ENCODE results near the gene ARHGAP21. TPM values are rescaled to one million over a fixed set of nuclear protein-coding genes. Genes with fewer than 3 reads are reported as not detected.

ARHGAP21 gene
- total and polyA plus RNA-seq, 9 of the 15 experiments (the other 6 are each of a cell fraction or from before 2014, with no cell fraction given): 13.6 to 145 (median 60.8) TPM

- H3K9ac ChIP-seq (ENCODE audit: insufficient read depth in 1 of 2, low read depth in 2 of 2, low read length in 2 of 2): peak overlapping the region in 1 of 2 experiments; percentile 86; a peak in 3 of 4 replicates
- no peak overlapping the region for H2AFZ ChIP-seq (ENCODE audit: low read depth, low read length)
- H3K9me1 ChIP-seq (ENCODE audit: control insufficient read depth, insufficient read depth, low read length): peaks cover 4% of the 10 kb centered on the region
- BruUV-seq (replicated peaks): no TSS peak
- no peak for DNase-seq (ENCODE audit: extremely low read depth in 1 of 4, low spot score in 3 of 4)
- peak; percentile 40 for FAIRE-seq
- POLR2A ChIA-PET: interaction anchor here (2.0 kb wide), 1 partner anchor 10 kb away, joined by 8 read pairs; no protein-coding TSS in a partner anchor
- peaks cover 43% of the 10 kb centered on the region for H3K36me3 ChIP-seq (ENCODE audit: control insufficient read depth, insufficient read depth, low read length)
- ATAC-seq: no peak
- no peaks in the 10 kb centered on the region for H3K9me3 ChIP-seq (replicated peaks; ENCODE audit: control insufficient read depth, insufficient read depth, low read depth, low read length)
- CTCF ChIA-PET (ENCODE audit: low intra/inter-chr PET ratio): no interaction called here
- H3K4me3 ChIP-seq: peak overlapping the region; percentile 81
- H3K27me3 ChIP-seq (ENCODE audit: control insufficient read depth in 2 of 2, insufficient read depth in 2 of 2, low read length in 2 of 2): no peaks in the 10 kb centered on the region
- peaks cover 34% of the 10 kb centered on the region for H4K20me1 ChIP-seq (replicated peaks; ENCODE audit: control insufficient read depth, insufficient read depth, low read length)
- TF ChIP-seq ZFX (CRISPR knock-in tag; IDR thresholded peaks at IDR 0.05): peak; percentile 14; the same call in 1 of the 2 replicates
- no peak for TF ChIP-seq U2AF2 (optimal IDR thresholded peaks at IDR 0.05; ENCODE audit: low read depth, low read length)
- TF ChIP-seq CEBPB (tag; IDR thresholded peaks at IDR 0.05): peak; percentile 84
- TF ChIP-seq CEBPG (CRISPR knock-in tag; IDR thresholded peaks at IDR 0.05): no peak
- TF ChIP-seq CEBPG (tag; conservative IDR thresholded peaks at IDR 0.05 in 1 of 2, IDR thresholded peaks at IDR 0.05 in 1 of 2): peak; percentile 64 to 80; a peak in 3 of 4 replicates
- intact Hi-C loops (cut with micrococcal nuclease): loop anchor here (2.0 to 10.0 kb wide), 3 partner anchors 77 to 295 kb away; partner anchors contain the start of genes ENKUR and THNSL1
- peaks cover 31 to 33% of the 10 kb centered on the region in 2 experiments; a peak in 4 of 5 replicates for H3K4me1 ChIP-seq (replicated peaks in 1 of 2; ENCODE audit: control insufficient read depth in 2 of 2, insufficient read depth in 2 of 2, low read length in 2 of 2)
- WGBS (ENCODE audit: insufficient coverage, low coverage, missing lambda C conversion rate): 3% methylated on average over 2 of the region's 2 CpGs
- H3K79me2 ChIP-seq (ENCODE audit: control insufficient read depth, insufficient read depth, low read length): peaks cover 80% of the 10 kb centered on the region
- in situ Hi-C loops (cut with MboI): no loop called here
- peak overlapping the region; percentile 93 for H3K4me2 ChIP-seq (ENCODE audit: insufficient read depth, low read length)
- H3K27ac ChIP-seq (ENCODE audit: extremely low read depth, low read depth, low read length): no peak overlapping the region
Observed at GRCh38 chr10:24720096-24720495, 3.6 kb downstream of the ARHGAP21 start.
